ENCODE data around the gene SAMHD1.
A peak's percentile ranks its signal among the peaks of the same experiment; 100 is the strongest.

Gene SAMHD1

DNA sequence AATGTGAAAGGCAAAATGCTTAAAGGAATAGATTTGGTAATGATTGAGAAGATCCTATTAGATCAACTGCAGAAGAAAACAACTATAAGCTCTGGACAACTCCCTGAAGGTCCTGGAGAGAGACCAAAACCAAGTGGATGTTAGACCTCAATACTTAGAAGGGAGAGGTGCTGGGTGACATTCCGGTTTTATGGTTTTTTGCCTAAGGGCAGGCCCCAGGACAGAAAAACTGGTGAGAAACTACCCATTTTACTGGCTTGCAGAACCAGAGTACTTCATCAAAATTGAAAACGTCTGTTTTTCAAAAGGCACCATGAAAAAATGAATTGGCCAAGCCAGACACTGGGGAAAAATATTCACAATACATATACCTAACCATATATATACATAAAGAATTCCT lies 26.3 kb downstream of the SAMHD1 start:
- in situ Hi-C loops (cut with HindIII; ENCODE audit: low pct_ligation_motif_present, low sequenced_read_pairs) = no loop called here
- DNase-seq = no peak
- H3K36me3 ChIP-seq (replicated peaks) = no peaks in the 10 kb centered on the region
- no peaks in the 10 kb centered on the region for H3K27me3 ChIP-seq (replicated peaks)
- TF ChIP-seq, protein P1, sequence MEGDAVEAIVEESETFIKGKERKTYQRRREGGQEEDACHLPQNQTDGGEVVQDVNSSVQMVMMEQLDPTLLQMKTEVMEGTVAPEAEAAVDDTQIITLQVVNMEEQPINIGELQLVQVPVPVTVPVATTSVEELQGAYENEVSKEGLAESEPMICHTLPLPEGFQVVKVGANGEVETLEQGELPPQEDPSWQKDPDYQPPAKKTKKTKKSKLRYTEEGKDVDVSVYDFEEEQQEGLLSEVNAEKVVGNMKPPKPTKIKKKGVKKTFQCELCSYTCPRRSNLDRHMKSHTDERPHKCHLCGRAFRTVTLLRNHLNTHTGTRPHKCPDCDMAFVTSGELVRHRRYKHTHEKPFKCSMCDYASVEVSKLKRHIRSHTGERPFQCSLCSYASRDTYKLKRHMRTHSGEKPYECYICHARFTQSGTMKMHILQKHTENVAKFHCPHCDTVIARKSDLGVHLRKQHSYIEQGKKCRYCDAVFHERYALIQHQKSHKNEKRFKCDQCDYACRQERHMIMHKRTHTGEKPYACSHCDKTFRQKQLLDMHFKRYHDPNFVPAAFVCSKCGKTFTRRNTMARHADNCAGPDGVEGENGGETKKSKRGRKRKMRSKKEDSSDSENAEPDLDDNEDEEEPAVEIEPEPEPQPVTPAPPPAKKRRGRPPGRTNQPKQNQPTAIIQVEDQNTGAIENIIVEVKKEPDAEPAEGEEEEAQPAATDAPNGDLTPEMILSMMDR (IDR thresholded peaks at IDR 0.05; ENCODE audit: low read depth, low read length, missing control alignments) = no peak
- no peak overlapping the region for H3K27ac ChIP-seq
- no peak overlapping the region for H3K4me3 ChIP-seq (ENCODE audit: low read depth, low read length)

DNA sequence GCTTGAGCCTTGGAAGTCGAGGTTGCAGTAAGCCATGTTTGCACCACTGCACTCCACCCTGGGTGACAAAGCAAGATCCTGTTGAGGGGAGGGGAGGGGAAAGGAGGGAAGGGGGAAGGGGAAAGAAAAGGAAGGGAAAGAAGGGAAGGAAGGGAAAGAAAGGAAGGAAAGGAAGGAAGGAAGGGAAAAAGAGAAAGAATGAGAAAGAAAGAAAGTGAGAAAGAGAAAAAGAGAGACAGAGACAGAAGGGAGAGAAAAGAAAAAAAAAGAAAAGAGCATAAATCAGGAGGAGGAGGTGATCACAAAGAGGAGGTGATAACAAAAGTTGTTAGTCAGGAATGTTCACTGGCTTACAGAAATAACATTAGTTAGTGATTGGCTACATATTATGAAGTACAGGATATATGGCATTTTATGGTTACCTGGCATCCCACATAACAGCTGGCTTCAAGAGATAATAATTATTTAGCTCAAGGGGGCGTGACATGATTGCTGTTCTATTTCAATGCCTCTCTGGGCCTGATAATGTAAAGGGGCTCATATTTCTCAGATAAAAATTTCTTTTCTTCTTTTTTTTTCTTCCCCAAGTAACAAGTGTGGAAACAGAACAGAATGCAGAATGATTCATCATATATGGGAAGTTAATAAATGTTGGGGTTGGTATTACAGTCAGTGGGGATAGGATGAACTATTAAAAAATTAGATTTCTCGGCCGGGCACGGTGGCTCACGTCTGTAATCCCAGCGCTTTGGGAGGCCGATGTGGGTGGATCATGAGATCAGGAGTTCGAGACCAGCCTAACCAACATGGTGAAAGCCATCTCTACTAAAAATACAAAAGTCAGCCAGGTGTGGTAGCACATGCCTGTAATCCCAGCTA lies 27.1 kb downstream of the SAMHD1 start:
- Histone ChIP-seq H3K27me3 (replicated peaks) (no peaks in the 10 kb centered on the region), H3K36me3 (replicated peaks) (no peaks in the 10 kb centered on the region), H3K4me3 (ENCODE audit: low read depth, low read length) (no peak overlapping the region), H3K27ac (no peak overlapping the region)
- TF ChIP-seq, protein P1 (IDR thresholded peaks at IDR 0.05; ENCODE audit: low read depth, low read length, missing control alignments) = no peak
- in situ Hi-C loops (cut with HindIII; ENCODE audit: low pct_ligation_motif_present, low sequenced_read_pairs) = no loop called here
- DNase-seq = no peak

DNA sequence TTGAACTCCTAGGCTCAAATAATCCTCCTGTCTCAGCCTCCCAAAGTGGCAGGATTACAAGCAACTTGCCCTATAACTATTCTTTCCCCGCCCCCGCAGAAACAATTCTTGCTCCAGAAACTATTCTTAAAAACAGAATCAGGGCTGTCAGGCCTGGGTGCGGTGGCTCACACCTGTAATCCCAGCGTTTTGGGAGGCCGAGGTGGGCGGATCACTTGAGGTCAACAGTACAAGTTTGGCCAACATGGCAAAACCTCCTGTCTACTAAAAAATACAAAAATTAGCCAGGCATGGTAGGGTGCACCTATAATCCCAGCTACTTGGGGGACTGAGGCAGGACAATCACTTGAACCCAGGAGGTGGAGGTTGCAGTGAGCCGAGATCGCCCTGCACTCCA lies 31.2 kb downstream of the SAMHD1 start:
- in situ Hi-C loops (cut with HindIII; ENCODE audit: low pct_ligation_motif_present, low sequenced_read_pairs) = no loop called here
- Histone ChIP-seq H3K27ac (no peak overlapping the region), H3K27me3 (replicated peaks) (no peaks in the 10 kb centered on the region), H3K4me3 (ENCODE audit: low read depth, low read length) (no peak overlapping the region), H3K36me3 (replicated peaks) (no peaks in the 10 kb centered on the region)
- TF ChIP-seq, protein P1 (IDR thresholded peaks at IDR 0.05; ENCODE audit: low read depth, low read length, missing control alignments) = no peak
- no peak for DNase-seq

DNA sequence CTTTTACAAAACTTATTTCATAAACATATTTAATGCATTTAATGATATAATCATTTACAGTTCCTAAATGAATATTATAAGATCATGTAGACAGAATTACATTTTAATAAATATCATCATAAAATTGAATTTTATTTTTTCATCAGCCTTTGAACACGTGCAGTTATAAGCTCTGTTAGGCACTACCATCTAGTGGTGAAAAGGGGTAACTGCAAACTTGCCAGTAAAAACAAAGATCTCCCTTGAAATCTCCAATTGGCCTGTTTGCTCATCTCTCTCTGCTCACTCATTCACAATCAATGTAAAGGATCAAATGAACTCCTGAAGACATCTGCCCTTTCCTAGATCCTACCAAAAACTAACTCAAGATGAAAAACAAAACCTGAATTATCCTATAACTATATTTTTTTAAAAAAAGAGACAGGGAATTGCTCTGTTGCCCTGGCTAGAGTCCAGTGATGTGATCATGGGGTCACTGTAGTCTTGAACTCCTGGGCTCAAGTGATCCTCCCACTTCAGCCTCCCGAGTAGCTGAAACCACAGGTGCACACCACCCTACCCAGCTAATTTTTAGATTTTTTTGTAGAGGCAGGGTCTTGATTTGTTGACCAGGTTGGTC lies 31.7 kb downstream of the SAMHD1 start:
- peak; percentile 64 for DNase-seq
- in situ Hi-C loops (cut with HindIII; ENCODE audit: low pct_ligation_motif_present, low sequenced_read_pairs) = no loop called here
- no peak overlapping the region for H3K27ac ChIP-seq
- no peaks in the 10 kb centered on the region for H3K27me3 ChIP-seq (replicated peaks)
- H3K36me3 ChIP-seq (replicated peaks) = no peaks in the 10 kb centered on the region
- no peak overlapping the region for H3K4me3 ChIP-seq (ENCODE audit: low read depth, low read length)
- TF ChIP-seq, protein P1 (IDR thresholded peaks at IDR 0.05; ENCODE audit: low read depth, low read length, missing control alignments) = peak; percentile 80

DNA sequence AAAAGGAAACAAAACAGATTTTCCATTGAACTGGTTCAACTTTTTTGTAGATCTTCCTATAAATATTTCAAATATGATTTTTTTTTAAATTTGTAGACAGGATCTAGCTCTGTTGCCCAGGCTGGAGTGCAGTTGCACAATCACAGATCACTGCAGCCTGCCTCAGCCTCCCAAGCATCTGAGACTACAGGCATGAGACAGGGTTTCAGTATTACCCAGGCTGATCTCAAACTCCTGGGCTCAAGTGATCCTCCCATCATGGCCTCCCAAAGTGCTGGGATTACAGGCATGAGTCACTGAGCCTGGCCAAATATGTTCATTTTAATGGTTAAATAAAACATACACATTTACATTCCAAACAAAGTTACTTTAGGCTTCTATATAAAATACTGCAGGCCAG lies 33.6 kb downstream of the SAMHD1 start:
- Histone ChIP-seq H3K27ac (no peak overlapping the region), H3K4me3 (ENCODE audit: low read depth, low read length) (no peak overlapping the region), H3K27me3 (replicated peaks) (no peaks in the 10 kb centered on the region), H3K36me3 (replicated peaks) (no peaks in the 10 kb centered on the region)
- DNase-seq = no peak
- TF ChIP-seq, protein P1 (IDR thresholded peaks at IDR 0.05; ENCODE audit: low read depth, low read length, missing control alignments) = no peak
- in situ Hi-C loops (cut with HindIII; ENCODE audit: low pct_ligation_motif_present, low sequenced_read_pairs) = no loop called here

All from brain microvascular endothelial cell (primary cell).